K562 (cell line): ENCODE data around the gene GPR3. TPM values are rescaled to one million over a fixed set of nuclear protein-coding genes. Genes with fewer than 3 reads are reported as not detected.

Experiments used
- CTCFL ChIP-seq: IDR thresholded peaks from 2 replicates; pipeline ENCODE4 v1.6.1; 2011; ENCODE audit warnings: borderline replicate concordance, low read depth, mild to moderate bottlenecking, moderate library complexity, low read length; ENCODE audit not compliant: insufficient read depth, poor library complexity, severe bottlenecking
- GTF3C2 ChIP-seq: IDR thresholded peaks from 3 replicates; pipeline ENCODE4 v1.6.1; 2011; ENCODE audit warnings: borderline replicate concordance, mild to moderate bottlenecking, moderate library complexity; ENCODE audit not compliant: insufficient read length; ENCODE audit errors: extremely low read depth
- IRF2 ChIP-seq: sonication (generic); formaldehyde crosslinking; IDR thresholded peaks from 2 replicates; pipeline ENCODE4 v1.8.1; 2022; ENCODE audit warnings: mild to moderate bottlenecking, missing genetic modification reagents
- NFYB ChIP-seq: IDR thresholded peaks from 2 replicates; pipeline ENCODE4 v1.6.1; 2011; ENCODE audit warnings: mild to moderate bottlenecking, moderate library complexity; ENCODE audit not compliant: insufficient read length; ENCODE audit errors: extremely low read depth
- POLR2A ChIP-seq: fragments of 450-650 bp; conservative IDR thresholded peaks from 2 replicates; pipeline ENCODE4 v1.6.1; 2016
- polyA plus RNA-seq, 8 experiments: library from polyadenylated mRNA; depleted of rRNA in 4 of 8; stranded (reverse) in 5 of 8; unstranded in 3 of 8; fragments of >200 nt; fragmentation: Nextera tagmentation in 2 of 8; fragmentation: Illumina TruSeq in 1 of 8; extraction: Ambion mirVana in 2 of 8; extraction: Trizol in 1 of 8; gene quantifications; 2 replicates each; pipeline versions ENCODE4 v1.2.1 to v1.2.3, GENCODE V29; 2011 to 2014; ENCODE audit warnings: inconsistent platforms in 1 of 8, missing spikeins in 1 of 8
- total RNA-seq, 7 experiments: library from RNA; depleted of rRNA in 6 of 7; stranded (reverse); fragments of >200 nt in 6 of 7; fragmentation: Illumina TruSeq in 2 of 7; extraction: Trizol in 2 of 7; gene quantifications; 2 replicates each; pipeline versions ENCODE4 v1.2.1 to v1.2.3, GENCODE V29; 2011 to 2021; ENCODE audit warnings: low replicate concordance in 1 of 7

Gene GPR3
- total and polyA plus RNA-seq, 9 of the 15 experiments (the other 6 are each of a cell fraction or from before 2014, with no cell fraction given), result 0.24 to 11.5 (median 3.7) TPM

- no peak for TF ChIP-seq CTCFL
- no peak for TF ChIP-seq IRF2 (CRISPR knock-in tag)
- no peak for TF ChIP-seq NFYB
- TF ChIP-seq GTF3C2, result no peak
- no peak for TF ChIP-seq POLR2A
These were observed 14.5 kb upstream of the GPR3 start (continued) for GRCh38 chr1:27377760-27378495.
